Activated CD8-positive, alpha-beta memory T cell treated with anti-CD3 and anti-CD28 coated beads, Interleukin-2, amount 50 U/mL, for 1 hour (primary cell): ENCODE data around the gene PAX4.

Experiments
- DNase-seq: peaks from one replicate; pipeline ENCODE4 v3.0.0-alpha.2; 2020; ENCODE audit errors: extremely low read depth

The PAX4 gene

DNA sequence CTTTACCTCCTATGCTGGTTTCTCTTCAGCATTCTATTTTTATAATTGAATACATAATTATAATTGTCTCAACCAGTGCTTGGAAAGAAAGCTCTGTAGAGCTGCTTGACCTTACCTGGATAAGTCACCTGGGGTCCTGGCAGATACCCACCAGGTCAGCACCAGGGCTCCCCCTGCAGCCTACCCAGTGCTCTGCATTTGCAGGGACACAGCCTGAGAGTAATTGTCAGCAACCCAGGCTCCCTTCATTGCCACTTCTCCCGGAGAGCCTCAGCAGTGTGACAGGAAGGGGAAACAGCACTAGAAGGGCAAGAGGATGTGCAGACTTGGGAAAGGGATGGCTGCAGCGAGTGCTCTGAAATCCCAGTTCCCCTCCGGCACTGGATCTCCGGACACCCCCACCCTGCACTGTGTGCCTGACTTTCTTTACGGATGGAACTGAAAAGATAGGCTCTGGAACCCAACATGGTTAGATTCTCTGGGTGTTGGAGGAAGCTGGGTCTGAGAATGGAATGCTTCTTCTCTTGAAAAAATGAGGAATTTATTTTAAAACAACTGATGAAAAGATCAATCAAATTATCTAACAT is 11.4 kb upstream of the PAX4 start:
- DNase-seq = no peak

DNA sequence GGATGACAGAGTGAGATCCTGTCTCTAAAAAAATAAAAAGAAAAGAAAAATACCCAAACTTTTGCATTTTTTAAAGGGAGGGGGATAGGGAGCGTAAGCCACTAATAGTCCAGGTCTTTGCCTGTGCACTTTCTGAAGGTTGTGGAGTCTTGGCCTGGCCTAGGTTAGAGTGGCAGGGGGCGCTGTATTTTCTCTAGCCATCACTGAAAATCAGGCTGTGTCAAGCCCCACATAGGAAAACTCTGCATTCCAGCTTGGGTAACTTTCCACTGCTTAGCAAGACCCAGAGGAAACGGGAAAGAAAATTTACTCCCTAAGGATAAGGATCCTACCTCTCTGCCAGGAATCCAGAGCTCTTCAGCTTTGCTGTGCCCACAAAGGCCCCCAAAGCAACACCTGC is 10.5 kb upstream of the PAX4 start:
- no peak for DNase-seq

DNA sequence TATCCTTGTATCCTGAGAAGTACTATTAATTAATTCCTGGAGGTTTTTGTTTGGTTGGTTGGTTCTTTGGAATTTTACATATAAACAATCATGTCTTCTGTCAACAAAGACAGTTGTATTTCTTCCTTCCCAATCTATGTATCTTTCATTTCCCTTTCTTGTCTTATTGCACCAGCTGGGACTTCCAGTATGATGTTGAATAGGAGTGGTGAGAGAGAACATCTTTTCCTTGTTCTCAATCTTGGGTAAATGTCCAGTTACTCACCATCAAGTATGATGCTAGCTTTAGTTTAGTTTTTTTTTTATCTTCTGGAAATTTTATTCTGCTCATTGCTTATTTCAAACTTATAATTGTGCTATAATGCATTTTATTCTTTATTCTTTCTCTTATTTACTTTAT is 7.4 kb upstream of the PAX4 start:
- DNase-seq = no peak

DNA sequence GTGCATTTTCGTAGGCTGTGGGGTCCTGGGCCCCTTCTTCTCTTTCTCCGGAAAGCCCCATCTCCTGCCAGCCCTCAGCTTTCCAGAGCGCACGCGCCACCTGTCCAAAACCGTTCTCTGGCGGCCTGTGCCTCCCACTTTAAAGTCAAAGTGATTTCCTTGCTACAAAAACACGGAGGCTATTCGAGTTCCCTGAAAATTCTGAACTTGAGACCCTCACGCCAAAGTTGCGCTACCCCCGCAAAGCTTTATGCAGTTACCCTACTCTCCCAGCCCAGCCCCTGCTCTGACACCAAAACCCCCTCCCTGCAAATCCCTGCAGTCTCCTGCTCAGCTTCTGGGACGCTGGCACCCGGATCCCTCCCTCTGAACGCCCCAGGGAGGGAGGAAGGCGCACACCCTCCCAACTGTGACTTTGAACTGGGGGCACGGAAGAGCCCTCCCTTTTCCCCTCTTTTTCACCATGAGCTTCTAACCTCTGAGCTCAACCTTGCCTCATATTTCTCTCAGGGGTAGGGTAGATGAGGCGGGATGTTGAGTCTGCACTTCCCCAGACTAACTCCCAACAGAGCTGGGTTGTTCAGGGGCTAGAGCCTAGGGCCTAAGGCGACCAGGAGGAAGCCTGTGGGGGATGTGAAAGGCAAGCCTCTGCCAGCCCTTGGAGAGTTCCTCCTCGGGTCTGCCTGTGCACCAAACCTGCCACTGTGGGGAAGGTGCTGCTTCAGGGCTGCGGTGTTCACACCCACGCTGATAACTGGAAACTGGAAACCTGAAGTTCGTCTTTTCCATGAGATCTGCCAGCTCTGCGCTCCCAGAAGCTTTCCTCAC is 2.7 kb upstream of the PAX4 start:
- no peak for DNase-seq

DNA sequence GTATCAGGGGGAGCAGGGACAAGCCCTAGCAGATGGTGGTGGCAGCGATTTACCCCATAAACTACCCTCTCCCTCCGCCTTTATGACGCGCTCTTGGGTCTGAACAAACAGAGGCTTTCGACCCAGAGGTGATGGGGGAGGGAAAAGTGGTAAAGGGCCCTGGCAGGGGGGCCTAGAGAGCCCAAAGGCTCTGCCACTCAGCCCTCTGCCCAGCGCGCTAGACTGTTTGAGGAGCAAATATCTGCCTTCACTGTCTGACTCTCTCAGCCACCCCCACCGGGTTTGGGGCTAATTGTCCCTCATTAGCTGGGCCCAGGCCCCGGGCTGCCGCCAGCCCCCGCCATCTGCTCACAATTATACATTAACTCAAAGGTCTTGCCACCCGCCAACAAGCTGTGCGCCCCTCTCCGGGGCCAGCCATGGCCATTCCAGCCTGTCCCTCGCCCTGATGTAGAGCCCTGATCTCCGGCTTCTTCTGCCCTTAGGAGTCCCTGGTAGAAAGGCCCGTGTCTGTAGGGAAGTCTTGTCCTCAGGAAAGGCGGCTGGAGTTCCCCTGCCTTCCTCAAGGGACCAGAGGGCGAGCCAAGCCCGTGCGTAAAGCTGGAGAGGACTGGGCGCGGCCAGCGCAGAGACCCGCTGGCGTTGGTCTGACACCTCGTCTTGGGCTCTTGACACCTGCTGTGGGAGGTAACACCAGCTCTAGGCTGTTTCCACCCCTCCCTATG is 1.9 kb upstream of the PAX4 start:
- DNase-seq = no peak

DNA sequence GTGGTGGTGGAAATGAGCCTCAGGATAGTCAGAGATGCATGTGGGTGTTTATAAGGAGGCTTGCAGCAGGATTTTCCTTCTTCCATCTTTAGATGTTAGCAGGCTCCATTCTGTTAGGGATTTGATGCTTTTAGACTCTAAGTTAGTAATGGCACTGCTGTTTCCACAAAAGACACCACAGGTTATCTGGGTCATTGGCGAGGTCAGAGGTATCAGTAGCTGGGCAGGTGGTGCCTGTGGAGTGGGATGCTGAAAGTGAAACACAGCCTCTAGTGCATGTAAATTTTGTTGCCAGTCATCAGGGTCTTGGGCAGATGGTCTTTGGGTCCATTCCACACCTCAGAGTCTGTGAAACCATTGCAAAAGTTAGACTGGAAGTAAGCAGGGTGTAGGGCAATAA is 833 bp upstream of the PAX4 start:
- no peak for DNase-seq

DNA sequence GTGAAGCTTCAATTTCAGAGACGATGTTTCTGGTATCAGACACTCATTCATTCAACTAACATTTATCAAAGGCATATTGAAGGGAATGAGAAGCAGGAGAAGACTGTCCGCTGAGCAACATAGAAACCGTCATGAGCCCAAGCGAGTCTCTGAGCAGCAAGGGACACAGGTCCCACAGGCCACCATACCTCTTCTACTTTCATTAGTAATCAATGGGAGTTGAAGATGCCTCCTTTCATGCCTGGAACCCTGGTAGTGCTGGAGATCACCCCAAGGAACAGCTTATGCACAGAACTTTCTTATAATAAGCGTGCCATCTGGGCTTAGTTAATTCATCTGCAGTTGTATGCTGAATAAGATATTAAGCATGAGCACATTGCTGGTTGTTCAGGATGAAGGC is 1.2 kb downstream of the PAX4 start:
- DNase-seq = no peak

DNA sequence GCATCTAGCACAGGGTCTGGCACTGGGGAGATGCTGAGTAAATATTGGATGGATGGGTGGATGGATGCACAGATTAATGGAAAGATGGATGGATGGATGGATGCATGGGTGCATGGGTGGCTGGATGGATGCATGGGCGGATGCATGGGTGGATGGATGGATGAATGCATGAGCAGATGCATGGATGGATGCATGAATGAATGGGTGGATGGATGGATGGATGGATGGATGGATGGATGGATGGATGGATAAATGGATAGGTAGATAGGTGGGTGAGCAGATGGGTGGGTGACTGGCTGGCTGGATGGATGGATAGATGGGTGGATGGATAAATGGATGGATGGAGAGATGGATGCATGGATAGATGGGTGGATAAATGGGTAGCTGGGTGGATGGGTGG is 5.7 kb downstream of the PAX4 start:
- DNase-seq = no peak

DNA sequence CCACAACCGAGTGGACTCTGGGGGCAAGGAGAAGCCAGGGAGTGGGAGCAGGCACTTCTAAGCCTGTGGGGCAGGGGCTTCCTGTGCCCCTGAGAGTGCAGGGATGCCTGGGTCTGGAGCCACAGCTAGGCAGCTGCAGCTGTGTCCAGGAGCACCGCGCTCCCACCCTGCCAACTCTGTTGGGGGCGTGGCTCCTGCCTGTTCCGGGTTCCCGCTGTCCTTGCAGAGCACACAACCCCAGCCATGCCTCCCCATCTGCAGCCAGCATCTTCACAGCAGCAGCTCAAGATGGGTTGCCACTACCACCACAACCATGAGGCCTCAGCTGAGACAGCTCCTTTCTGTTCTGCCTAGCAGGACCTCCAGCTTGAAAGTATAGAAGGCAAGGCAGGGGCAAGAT is 8.6 kb downstream of the PAX4 start:
- no peak for DNase-seq

DNA sequence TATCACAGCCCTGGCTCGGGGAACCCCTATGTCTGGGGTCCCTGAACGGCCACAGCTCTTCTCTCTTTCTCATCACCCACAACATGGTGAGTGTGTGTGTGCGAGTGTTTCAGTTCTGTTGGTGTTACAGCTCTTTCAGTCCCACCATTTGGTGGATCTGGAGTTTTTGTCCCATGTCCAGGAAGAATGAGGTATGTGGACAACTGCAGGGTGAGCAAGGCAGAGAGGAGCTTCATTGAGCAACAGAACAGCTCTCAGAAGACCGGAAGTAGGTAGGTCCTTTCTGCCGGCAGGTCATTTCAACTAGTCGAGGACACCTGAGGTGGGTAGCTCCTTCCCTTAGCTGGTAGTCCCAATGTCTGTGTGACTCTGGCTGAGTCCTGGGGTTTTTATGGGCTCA is 9.5 kb downstream of the PAX4 start:
- DNase-seq = no peak

DNA sequence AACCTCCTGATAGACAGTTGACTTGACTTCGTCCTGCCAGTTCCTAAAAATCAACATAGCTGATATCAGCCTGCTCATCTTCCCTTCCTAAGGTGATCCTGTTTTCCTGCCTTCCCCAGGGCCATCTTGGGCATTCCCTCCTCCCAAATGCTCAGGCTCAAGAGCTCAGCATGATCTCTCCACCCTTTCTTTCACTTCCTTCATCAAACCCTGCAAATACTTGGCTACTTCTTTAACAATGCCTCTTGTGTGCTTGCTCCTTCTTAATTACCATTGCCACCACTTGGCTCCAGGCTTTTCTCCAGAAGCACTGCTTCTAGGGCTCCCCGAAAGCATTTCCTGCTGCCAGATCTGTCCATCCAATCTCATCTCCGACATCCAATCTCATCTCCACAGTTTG is 17.1 kb downstream of the PAX4 start:
- DNase-seq = no peak

DNA sequence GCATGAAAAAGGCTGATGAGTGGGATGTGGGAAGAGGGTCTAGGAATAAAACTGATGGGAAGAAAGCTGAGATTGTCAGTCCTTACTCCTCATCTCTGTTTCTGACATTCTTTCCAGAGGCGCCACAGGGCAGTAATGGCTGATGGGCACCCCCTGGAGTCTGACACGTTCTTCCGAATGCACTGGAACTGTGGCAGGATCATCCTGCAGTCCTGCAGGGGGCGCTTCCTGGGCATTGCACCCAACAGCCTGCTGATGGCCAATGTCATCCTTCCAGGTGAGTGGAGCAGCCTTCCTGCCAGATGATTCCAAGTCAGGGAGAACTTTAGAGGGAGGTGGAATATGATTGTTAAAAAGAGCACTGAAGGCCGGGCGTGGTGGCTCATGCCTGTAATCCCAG is 19.6 kb downstream of the PAX4 start:
- DNase-seq = no peak

DNA sequence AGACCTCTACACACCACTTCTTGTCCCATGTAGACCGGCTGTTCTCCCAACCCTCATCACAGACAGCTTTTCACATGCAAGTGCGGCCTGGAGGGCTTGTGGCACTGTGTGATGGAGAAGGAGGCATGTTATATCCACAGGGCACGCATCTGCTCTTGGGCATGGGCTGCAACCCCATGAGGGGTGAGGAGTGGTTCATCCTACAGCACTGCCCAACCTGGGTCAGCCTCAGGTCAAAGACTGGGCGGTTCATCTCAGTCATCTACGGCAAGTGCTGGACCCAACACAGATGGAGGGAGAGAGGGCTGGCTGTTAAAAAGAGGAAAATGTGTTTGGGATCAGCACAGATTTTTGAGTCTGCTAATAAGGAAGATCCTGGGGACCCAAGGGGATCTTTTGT is 22.2 kb downstream of the PAX4 start:
- no peak for DNase-seq

DNA sequence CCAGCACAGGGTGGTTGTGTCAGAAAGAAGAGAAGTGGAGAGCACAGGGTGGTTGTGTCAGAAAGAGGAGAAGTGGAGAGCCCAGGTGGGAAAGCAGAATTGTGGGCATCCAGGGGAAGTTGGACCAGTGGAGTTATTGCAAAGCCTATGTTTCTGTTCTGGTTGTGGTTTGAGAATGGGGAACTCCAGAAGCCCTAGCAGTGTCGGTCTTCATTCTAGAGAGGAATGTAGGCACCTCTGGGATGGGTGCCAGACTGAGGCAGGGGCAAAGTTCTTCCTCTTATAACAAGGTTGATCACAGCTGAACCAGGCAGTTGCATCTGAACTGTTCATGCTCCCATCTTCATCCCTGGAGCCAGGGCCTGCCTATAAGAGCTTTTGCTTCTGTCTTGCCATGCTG is 23.5 kb downstream of the PAX4 start:
- DNase-seq = no peak

DNA sequence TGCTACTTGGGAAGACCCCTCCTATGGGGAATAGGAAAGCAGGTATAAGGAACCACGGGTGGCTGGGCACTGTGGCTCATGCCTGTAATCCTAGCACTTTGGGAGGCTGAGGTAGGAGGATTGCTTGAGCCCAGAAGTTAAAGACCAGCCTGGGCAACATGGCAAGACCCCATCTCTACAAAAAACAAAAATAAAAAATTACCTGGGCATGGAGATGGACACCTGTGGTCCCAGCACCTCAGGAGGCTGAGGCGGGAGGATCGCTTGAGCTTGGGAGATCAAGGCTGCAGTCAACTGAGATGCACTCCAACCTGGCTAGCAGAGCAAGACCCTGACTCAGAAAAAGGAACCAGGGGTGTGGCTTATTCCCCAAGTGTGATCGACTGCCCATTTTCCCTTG is 25.4 kb downstream of the PAX4 start:
- DNase-seq = no peak

DNA sequence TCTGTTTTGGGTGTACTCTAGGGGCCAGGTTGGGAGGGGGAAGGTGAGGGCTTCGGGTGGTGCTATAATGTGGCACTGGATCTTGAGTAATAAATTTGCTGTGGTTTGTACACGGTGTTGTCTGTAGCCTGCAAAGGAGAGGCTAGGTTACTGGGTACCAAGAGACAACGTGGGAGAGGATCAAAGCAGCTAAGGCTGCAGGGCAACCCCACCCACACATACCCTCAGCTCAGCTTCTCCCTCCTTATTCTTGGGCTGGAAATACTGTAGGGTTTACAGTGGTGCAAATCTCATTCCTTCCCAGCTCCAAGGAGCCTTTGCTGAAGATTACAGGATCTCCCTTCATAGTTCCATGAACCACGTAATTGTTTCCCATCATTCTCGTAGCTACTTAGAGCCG is 26.4 kb downstream of the PAX4 start:
- DNase-seq = no peak

DNA sequence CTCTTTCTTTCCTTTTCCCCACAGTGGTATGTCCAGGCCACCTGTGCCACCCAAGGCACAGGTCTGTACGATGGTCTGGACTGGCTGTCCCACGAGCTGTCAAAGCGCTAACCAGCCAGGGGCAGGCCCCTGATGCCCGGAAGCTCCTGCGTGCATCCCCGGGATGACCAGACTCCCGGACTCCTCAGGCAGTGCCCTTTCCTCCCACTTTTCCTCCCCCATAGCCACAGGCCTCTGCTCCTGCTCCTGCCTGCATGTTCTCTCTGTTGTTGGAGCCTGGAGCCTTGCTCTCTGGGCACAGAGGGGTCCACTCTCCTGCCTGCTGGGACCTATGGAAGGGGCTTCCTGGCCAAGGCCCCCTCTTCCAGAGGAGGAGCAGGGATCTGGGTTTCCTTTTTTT is 26.8 kb downstream of the PAX4 start:
- no peak for DNase-seq

DNA sequence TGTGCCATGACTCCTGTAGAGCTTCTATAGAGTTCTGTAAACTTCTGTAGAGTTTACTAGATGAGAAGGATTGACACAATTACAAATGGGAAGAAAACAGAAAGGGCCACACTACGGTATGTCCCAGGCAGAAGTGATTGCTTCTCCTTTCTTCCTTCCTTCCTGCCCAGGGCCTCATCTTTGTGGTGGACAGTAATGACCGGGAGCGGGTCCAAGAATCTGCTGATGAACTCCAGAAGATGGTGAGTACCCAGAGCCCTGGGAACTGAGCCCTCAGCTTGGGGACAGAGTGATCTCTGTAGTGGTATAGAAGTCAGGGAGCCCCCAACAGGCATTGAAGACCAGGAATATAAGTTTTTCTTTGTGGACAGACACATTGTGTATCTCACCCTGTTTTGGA is 28.0 kb downstream of the PAX4 start:
- no peak for DNase-seq

DNA sequence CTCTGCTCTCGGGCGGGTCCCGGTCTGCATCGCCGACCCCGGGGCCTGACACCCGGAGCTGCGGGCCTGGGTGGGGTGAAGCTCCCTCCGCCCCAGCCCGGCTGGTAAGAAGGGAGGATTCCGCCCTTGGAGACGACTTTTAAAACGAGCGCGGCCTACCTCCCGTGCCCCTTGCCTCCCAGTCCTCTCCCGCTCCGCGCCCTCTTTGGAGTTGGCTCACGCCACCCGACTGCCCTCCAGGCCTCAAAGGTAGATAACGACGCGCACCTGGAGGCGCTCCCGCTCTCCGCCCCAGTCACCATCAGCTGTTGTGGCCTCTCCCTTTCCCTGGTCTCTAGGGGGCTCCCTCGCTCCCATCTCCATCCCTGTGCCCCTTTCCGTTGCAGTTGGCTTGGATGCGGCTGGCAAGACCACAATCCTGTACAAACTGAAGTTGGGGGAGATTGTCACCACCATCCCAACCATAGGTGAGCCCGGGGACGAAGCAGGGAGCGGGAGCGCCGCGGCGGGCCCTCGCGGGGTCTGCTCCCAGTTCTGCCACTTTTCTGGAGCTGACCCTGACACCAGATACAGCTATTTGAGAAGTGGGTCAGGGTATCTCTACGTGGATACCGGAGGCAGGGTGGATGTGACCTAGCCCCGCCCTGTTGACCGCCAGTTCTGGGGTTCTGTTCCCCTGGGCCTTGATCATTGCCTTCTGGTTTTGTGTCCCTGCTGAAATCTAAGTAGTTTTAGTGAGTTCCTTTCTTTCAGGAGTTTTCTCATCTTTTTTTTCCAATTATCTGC is 29.1 kb downstream of the PAX4 start:
- no peak for DNase-seq

DNA sequence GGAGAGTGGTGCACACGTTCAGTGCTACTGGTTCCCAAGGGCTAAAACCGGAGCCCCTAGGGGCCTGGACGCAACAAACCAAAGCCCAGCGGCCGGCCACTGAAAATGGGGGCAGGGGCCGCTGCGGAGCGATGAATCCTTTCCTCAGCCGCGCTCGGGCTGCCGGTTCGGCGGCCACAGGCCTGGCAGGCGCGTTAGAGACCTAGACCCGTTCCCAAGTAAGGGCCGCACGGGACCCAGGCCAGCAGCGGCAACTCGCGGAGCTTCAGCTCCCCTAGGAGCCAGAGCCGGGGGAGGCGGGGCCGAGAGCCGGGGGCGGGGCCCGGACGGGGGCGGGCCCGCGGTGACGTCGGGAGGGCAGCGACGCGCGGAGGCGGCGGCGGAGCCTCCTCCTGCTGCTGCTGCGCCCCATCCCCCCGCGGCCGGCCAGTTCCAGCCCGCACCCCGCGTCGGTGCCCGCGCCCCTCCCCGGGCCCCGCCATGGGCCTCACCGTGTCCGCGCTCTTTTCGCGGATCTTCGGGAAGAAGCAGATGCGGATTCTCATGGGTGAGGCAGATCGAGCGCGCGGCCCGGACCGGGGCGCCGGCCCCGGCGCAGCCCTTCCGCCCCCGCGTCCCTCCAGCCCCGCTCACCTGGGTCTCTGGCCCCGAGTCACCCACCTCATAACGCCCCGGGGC is 29.8 kb downstream of the PAX4 start, which contains the start of gene ARF5:
ARF5 (plus strand) TSS at position 393 of the 678 bp plus-strand sequence; CDS start at position 481, 88 bp downstream.
- DNase-seq = peak; percentile 41

DNA sequence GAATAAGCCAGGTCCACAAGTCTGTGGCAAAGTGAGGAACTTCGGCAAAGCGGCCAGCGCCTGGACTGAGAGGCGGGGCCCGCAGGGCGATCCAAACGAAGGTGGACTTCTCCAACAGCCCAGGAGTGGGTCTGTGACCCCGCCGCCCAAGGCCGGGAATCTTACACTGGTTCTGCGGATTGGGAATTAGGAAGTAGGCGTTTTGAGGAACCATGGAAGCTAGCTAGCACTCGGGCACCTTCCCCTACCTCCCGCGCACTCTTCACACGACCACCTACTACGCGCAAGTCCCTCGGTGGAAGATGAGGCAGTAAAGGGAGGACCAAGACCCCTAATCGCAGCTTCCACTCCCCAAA is 30.3 kb downstream of the PAX4 start:
- no peak for DNase-seq

DNA sequence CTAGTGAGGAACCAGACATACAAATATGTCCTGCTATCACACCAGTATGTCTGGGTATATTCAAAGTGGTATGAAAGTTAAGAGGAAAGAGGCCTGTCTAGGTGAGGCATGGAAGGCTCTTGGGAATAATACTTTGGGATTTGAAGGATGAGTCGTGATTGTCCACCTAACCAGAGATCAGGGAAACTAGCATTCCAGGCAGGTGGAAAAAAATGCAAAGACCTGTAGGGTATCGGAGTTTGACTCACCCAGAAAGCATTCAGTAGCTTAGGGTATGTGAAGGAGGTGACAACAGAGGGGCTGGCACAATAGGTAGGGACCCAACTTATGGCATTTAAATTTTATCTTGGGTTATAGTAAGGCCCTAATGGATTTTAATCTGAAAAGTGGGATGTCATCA is 31.6 kb downstream of the PAX4 start:
- no peak for DNase-seq
